Immature natural killer cell (primary cell): ENCODE results near the gene SCGB1D1. TPM values are rescaled to one million over a fixed set of nuclear protein-coding genes. Genes with fewer than 3 reads are reported as not detected.
A peak's percentile ranks its signal among the peaks of the same experiment; 100 is the strongest.

Source experiments
- DNase-seq, 3 donors: peaks; one replicate each; pipeline ENCODE4 v3.0.0; 2022; ENCODE audit warnings: mixed read lengths in 1 of 3
- H3K27ac Mint-ChIP-seq, 6 donors: one replicate each; pipeline ENCODE4 v1.8.0; 2020; ENCODE audit warnings: mixed read lengths in 6 of 6, mild to moderate bottlenecking in 5 of 6, inconsistent platforms in 4 of 6, moderate library complexity in 3 of 6
- H3K27me3 Mint-ChIP-seq, 3 donors: one replicate each; pipeline ENCODE4 v1.8.0; 2020 to 2021; ENCODE audit warnings: low read depth in 3 of 3, mild to moderate bottlenecking in 3 of 3, mixed read lengths in 3 of 3, moderate library complexity in 3 of 3, inconsistent platforms in 1 of 3
- H3K36me3 Mint-ChIP-seq, 3 donors: one replicate each; pipeline ENCODE4 v1.8.0; 2020; ENCODE audit warnings: mixed read lengths in 3 of 3, inconsistent platforms in 2 of 3, mild to moderate bottlenecking in 2 of 3
- H3K4me1 Mint-ChIP-seq, 2 donors: one replicate each; pipeline ENCODE4 v1.8.0; 2020; ENCODE audit warnings: inconsistent platforms in 2 of 2, mild to moderate bottlenecking in 2 of 2, mixed read lengths in 2 of 2, moderate library complexity in 1 of 2
- H3K4me3 Mint-ChIP-seq, 5 donors: one replicate each; pipeline ENCODE4 v1.8.0; 2020; ENCODE audit warnings: mild to moderate bottlenecking in 5 of 5, mixed read lengths in 5 of 5, inconsistent platforms in 3 of 5, moderate library complexity in 3 of 5
- H3K9me3 Mint-ChIP-seq, 6 donors: one replicate each; pipeline ENCODE4 v1.8.0; 2020; ENCODE audit warnings: mild to moderate bottlenecking in 6 of 6, mixed read lengths in 6 of 6, inconsistent platforms in 4 of 6, moderate library complexity in 3 of 6
- polyA plus RNA-seq, 3 donors: library from polyadenylated mRNA; unstranded; fragments of 300-500 nt; fragmentation: Illumina TruSeq; gene quantifications; one replicate each; pipeline ENCODE4 v1.2.3, GENCODE V29; 2021

SCGB1D1 gene
- polyA plus RNA-seq, 3 donors from 2014 or later: not detected

GRCh38 chr11:62149986-62150886 lies 39.8 kb upstream of the SCGB1D1 start:
- no peak overlapping the region for H3K4me3 Mint-ChIP-seq
- no peaks in the 10 kb centered on the region for H3K4me1 Mint-ChIP-seq
- H3K27ac Mint-ChIP-seq: no peak overlapping the region
- no peaks in the 10 kb centered on the region for H3K9me3 Mint-ChIP-seq
- no peak for DNase-seq
- H3K36me3 Mint-ChIP-seq: peaks cover 16 to 47% (median 26%) of the 10 kb centered on the region in 3 donors
- peaks cover 0 to 3% (median 0%) of the 10 kb centered on the region in 3 donors for H3K27me3 Mint-ChIP-seq

- no peak overlapping the region for H3K4me3 Mint-ChIP-seq
- H3K27me3 Mint-ChIP-seq: peaks cover 0 to 3% (median 0%) of the 10 kb centered on the region in 3 donors
- H3K27ac Mint-ChIP-seq: no peak overlapping the region
- no peaks in the 10 kb centered on the region for H3K9me3 Mint-ChIP-seq
- peaks cover 16 to 44% (median 25%) of the 10 kb centered on the region in 3 donors for H3K36me3 Mint-ChIP-seq
- DNase-seq: no peak
- no peaks in the 10 kb centered on the region for H3K4me1 Mint-ChIP-seq
Observed at GRCh38 chr11:62150887-62151736, 38.9 kb upstream of the SCGB1D1 start.

- no peak overlapping the region for H3K27ac Mint-ChIP-seq
Observed at GRCh38 chr11:62151737-62152102, 38.3 kb upstream of the SCGB1D1 start.

GRCh38 chr11:62152245-62153086 lies 37.5 kb upstream of the SCGB1D1 start:
- H3K4me1 Mint-ChIP-seq: no peaks in the 10 kb centered on the region
- H3K36me3 Mint-ChIP-seq: peaks cover 14 to 32% (median 16%) of the 10 kb centered on the region in 3 donors
- no peak overlapping the region for H3K27ac Mint-ChIP-seq
- H3K9me3 Mint-ChIP-seq: no peaks in the 10 kb centered on the region
- DNase-seq: no peak
- no peak overlapping the region for H3K4me3 Mint-ChIP-seq
- peaks cover 0 to 1% (median 0%) of the 10 kb centered on the region in 3 donors for H3K27me3 Mint-ChIP-seq

More at GRCh38 chr11:62151737-62152102, 38.3 kb upstream of the SCGB1D1 start:
- Mint-ChIP-seq H3K9me3 (no peaks in the 10 kb centered on the region), H3K4me3 (no peak overlapping the region), H3K36me3 (peaks cover 16 to 39% (median 20%) of the 10 kb centered on the region in 3 donors), H3K27me3 (peaks cover 0 to 1% (median 0%) of the 10 kb centered on the region in 3 donors), H3K4me1 (no peaks in the 10 kb centered on the region)
- DNase-seq: no peak

GRCh38 chr11:62153087-62153395 lies 37.0 kb upstream of the SCGB1D1 start:
- Mint-ChIP-seq H3K36me3 (peaks cover 11 to 29% (median 16%) of the 10 kb centered on the region in 3 donors), H3K4me1 (no peaks in the 10 kb centered on the region), H3K27me3 (peaks cover 0 to 1% (median 0%) of the 10 kb centered on the region in 3 donors), H3K9me3 (no peaks in the 10 kb centered on the region), H3K27ac (no peak overlapping the region), H3K4me3 (no peak overlapping the region)
- no peak for DNase-seq

GRCh38 chr11:62153617-62154016 lies 36.4 kb upstream of the SCGB1D1 start:
- Mint-ChIP-seq H3K9me3 (no peaks in the 10 kb centered on the region), H3K4me1 (no peaks in the 10 kb centered on the region), H3K36me3 (peaks cover 11 to 29% (median 16%) of the 10 kb centered on the region in 3 donors), H3K27me3 (peaks cover 0 to 1% (median 0%) of the 10 kb centered on the region in 3 donors), H3K4me3 (no peak overlapping the region), H3K27ac (no peak overlapping the region)
- DNase-seq: no peak

- Mint-ChIP-seq H3K27ac (no peak overlapping the region), H3K4me3 (no peak overlapping the region), H3K27me3 (peaks cover 0 to 13% (median 3%) of the 10 kb centered on the region in 3 donors)
Observed at GRCh38 chr11:62157603-62158002, 32.4 kb upstream of the SCGB1D1 start.

GRCh38 chr11:62166371-62166770 lies 23.6 kb upstream of the SCGB1D1 start:
- H3K4me1 Mint-ChIP-seq: no peaks in the 10 kb centered on the region
- DNase-seq: no peak
- H3K4me3 Mint-ChIP-seq: no peak overlapping the region
- no peaks in the 10 kb centered on the region for H3K9me3 Mint-ChIP-seq
- H3K36me3 Mint-ChIP-seq: no peaks in the 10 kb centered on the region
- peaks cover 1 to 14% (median 5%) of the 10 kb centered on the region in 3 donors for H3K27me3 Mint-ChIP-seq
- H3K27ac Mint-ChIP-seq: no peak overlapping the region

More at GRCh38 chr11:62157603-62158002, 32.4 kb upstream of the SCGB1D1 start:
- H3K36me3 Mint-ChIP-seq: peaks cover 6 to 13% (median 7%) of the 10 kb centered on the region in 3 donors
- H3K9me3 Mint-ChIP-seq: no peaks in the 10 kb centered on the region
- no peak for DNase-seq
- no peaks in the 10 kb centered on the region for H3K4me1 Mint-ChIP-seq

GRCh38 chr11:62169448-62169847 lies 20.6 kb upstream of the SCGB1D1 start:
- Mint-ChIP-seq H3K36me3 (no peaks in the 10 kb centered on the region), H3K4me3 (no peak overlapping the region), H3K9me3 (no peaks in the 10 kb centered on the region), H3K4me1 (no peaks in the 10 kb centered on the region), H3K27ac (no peak overlapping the region), H3K27me3 (peaks cover 1 to 12% (median 5%) of the 10 kb centered on the region in 3 donors)
- no peak for DNase-seq

- Mint-ChIP-seq H3K4me3 (no peak overlapping the region), H3K27ac (no peak overlapping the region), H3K9me3 (no peaks in the 10 kb centered on the region), H3K27me3 (peaks cover 1 to 9% (median 5%) of the 10 kb centered on the region in 3 donors), H3K4me1 (no peaks in the 10 kb centered on the region), H3K36me3 (no peaks in the 10 kb centered on the region)
- no peak for DNase-seq
Observed at GRCh38 chr11:62169935-62170334, 20.1 kb upstream of the SCGB1D1 start.

GRCh38 chr11:62171261-62171723 lies 18.7 kb upstream of the SCGB1D1 start:
- Mint-ChIP-seq H3K27me3 (peaks cover 0 to 9% (median 3%) of the 10 kb centered on the region in 3 donors), H3K9me3 (no peaks in the 10 kb centered on the region), H3K4me1 (no peaks in the 10 kb centered on the region), H3K4me3 (no peak overlapping the region), H3K27ac (no peak overlapping the region), H3K36me3 (no peaks in the 10 kb centered on the region)
- DNase-seq: peak; percentile 12 to 43 (median 38)

GRCh38 chr11:62172294-62172693 lies 17.7 kb upstream of the SCGB1D1 start:
- H3K36me3 Mint-ChIP-seq: no peaks in the 10 kb centered on the region
- no peaks in the 10 kb centered on the region for H3K9me3 Mint-ChIP-seq
- peaks cover 3 to 9% (median 3%) of the 10 kb centered on the region in 3 donors for H3K27me3 Mint-ChIP-seq
- DNase-seq: no peak
- H3K4me1 Mint-ChIP-seq: no peaks in the 10 kb centered on the region
- H3K27ac Mint-ChIP-seq: no peak overlapping the region
- H3K4me3 Mint-ChIP-seq: no peak overlapping the region

GRCh38 chr11:62176766-62177165 lies 13.2 kb upstream of the SCGB1D1 start:
- no peak for DNase-seq
- Mint-ChIP-seq H3K4me3 (no peak overlapping the region), H3K9me3 (no peaks in the 10 kb centered on the region), H3K27ac (no peak overlapping the region), H3K27me3 (peaks cover 0 to 3% (median 0%) of the 10 kb centered on the region in 3 donors), H3K36me3 (no peaks in the 10 kb centered on the region), H3K4me1 (no peaks in the 10 kb centered on the region)
